Head of caudate nucleus (tissue), 42 donors: ENCODE measurements around the gene ALX4.

ENCODE experiments used
- DNase-seq, 42 donors: peaks; one replicate each; pipeline versions ENCODE4 v3.0.0 to v3.0.0-alpha.2; 2020 to 2021; ENCODE audit warnings: mixed read lengths in 7 of 42
- intact Hi-C: fragments of 100-400 bp; cut with DNase I; formaldehyde crosslinking; loops from one replicate; pipeline ENCODE4 v1.15.0; 2022

Gene ALX4

DNA sequence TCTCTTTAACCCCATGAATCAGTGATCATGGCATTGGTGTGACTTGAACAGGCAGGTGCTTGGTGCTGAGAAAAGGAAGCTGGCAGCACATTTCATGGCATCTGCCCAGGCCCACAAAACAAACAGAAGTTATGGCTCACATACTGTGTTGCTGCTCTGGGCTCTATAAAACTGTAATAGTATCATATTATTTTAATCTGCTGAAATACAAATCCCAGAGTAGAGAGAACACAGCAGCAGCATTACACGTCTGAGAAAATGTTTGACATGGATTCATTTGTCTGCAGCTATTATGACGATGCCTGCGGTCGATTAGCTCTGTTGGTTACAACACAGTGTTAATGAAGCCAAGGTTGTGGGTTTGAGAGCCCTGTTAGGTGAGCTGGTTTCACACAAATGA, 80.8 kb downstream of the ALX4 start:
- no peak for DNase-seq
- intact Hi-C loops: no loop called here

GRCh38 chr11:44228379-44228778, 81.6 kb downstream of the ALX4 start:
- intact Hi-C loops: no loop called here
- no peak for DNase-seq

- intact Hi-C loops: no loop called here
- DNase-seq: no peak
Observed at GRCh38 chr11:44226945-44227344, 83.0 kb downstream of the ALX4 start.

- peak in 5 of 42 donors; percentile 22 to 51 (median 28) for DNase-seq
- intact Hi-C loops: no loop called here
Observed at GRCh38 chr11:44226490-44226889, 83.4 kb downstream of the ALX4 start.

DNA sequence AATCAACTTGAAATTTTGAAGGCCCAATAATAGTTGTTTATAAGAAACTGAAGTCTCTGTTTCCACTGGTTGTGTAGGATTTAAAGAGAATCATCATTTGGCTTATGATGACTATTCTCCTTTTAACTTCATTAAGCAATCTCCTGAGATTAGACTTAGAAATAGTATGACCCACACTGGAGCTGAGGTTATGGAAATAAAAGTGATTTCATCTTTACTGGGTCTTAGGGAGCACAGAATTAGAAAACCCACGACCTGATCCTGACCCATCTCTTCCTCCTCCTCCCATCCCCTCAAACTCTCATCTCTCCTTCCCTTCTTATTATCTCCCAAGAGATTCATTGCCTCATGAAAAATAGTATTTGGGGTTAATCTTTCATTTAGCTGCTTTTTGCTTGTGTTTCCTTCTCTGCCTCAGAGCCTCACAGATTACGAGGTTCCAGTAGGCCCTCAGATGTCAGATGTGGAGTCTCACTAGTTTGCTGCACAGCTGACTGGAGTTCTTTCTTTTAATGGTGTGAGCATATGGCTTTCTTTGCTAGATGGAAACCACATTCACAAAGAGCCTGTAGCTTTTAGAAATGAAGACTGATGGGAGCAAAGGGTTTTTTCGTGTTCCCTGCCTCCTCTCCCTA, 85.0 kb downstream of the ALX4 start:
- DNase-seq: no peak
- intact Hi-C loops: no loop called here

GRCh38 chr11:44223238-44223637, 86.7 kb downstream of the ALX4 start:
- DNase-seq: no peak
- intact Hi-C loops: no loop called here

- DNase-seq: no peak
- intact Hi-C loops: no loop called here
Observed at GRCh38 chr11:44221992-44222391, 87.9 kb downstream of the ALX4 start.

- DNase-seq: no peak
- intact Hi-C loops: no loop called here
Observed at GRCh38 chr11:44221456-44221855, 88.5 kb downstream of the ALX4 start.

GRCh38 chr11:44219830-44220796, 89.8 kb downstream of the ALX4 start:
- intact Hi-C loops: no loop called here
- DNase-seq: no peak

DNA sequence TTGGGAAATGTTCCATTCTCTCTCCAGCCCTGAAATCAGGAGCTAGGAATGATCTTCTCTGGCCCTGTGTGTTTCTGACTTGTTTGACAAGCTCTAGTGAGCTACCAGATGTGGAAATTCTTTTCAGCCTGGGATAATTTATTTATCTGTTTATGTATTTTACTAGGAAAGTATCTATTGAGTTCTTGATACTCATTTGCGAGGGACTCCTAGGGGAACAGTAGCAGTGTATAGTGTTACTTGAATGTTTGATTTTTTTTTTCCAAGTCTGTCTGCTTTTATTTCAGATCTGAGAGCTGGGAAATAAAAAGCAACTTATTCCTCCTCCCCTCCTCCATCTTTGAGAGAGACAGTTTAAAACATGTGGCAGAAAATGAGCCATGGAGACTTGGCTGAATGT, 92.5 kb downstream of the ALX4 start:
- no peak for DNase-seq
- intact Hi-C loops: no loop called here

DNA sequence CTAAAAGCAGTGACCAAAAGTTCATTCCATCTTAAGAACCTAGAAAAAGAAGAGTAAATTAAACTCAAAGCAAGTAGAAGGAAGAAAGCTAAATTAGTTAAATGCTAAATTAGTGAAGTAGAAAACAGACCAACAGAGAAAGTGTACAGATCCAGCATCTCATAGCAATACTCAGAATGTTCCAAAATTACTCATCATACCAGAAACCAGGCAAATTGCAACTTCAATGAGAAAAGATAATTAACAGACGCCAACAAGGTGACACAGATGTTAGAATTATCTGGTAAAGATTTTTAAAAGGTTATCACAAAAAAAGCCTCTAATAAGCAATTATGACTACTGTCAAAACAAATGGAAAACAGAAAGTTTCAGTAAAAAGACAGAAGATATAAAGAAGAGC, 96.8 kb downstream of the ALX4 start:
- no peak for DNase-seq
- intact Hi-C loops: no loop called here

- no peak for DNase-seq
- intact Hi-C loops: no loop called here
Observed at GRCh38 chr11:44212128-44212527, 97.8 kb downstream of the ALX4 start.
